Neutrophil (primary cell): ENCODE data around the gene CDC16.

Experiments
- H3K27ac ChIP-seq: fragments of 200-600 bp; sonication (generic); 2 replicates; pipeline ENCODE4 v1.5.1; 2016; ENCODE audit warnings: mild to moderate bottlenecking, moderate library complexity
- H3K27me3 ChIP-seq: fragments of 200-600 bp; sonication (generic); 2 replicates; pipeline ENCODE4 v1.6.0; 2016; ENCODE audit warnings: mild to moderate bottlenecking
- H3K36me3 ChIP-seq: fragments of 200-600 bp; sonication (generic); 2 replicates; pipeline ENCODE4 v1.5.1; 2017
- H3K4me1 ChIP-seq, 2 experiments: fragments of 200-600 bp in 1 of 2; sonication (generic) in 1 of 2; 1 replicate in 1 of 2; 2 replicates in 1 of 2; pipeline versions ENCODE4 v1.5.1 to v1.6.1; 2013 to 2016; ENCODE audit warnings: low read depth in 1 of 2, low read length in 1 of 2, mild to moderate bottlenecking in 1 of 2, moderate library complexity in 1 of 2; ENCODE audit not compliant: control insufficient read depth in 1 of 2, insufficient read depth in 1 of 2
- H3K4me3 ChIP-seq, 2 experiments: fragments of 200-600 bp in 1 of 2; sonication (generic) in 1 of 2; 1 replicate in 1 of 2; 2 replicates in 1 of 2; pipeline ENCODE4 v1.5.1; 2013 to 2016; ENCODE audit warnings: low read depth in 1 of 2, low read length in 1 of 2, mild to moderate bottlenecking in 1 of 2, moderate library complexity in 1 of 2
- H3K9me3 ChIP-seq: fragments of 200-600 bp; sonication (generic); 2 replicates; pipeline ENCODE4 v1.5.1; 2016
- CTCF ChIP-seq: fragments of 200-600 bp; sonication (generic); IDR thresholded peaks from 2 replicates; pipeline ENCODE4 v1.5.1; 2016; ENCODE audit warnings: antibody characterized with exemption

Gene CDC16

GRCh38 chr13:114266241-114266640, 31.5 kb downstream of the CDC16 start:
- Histone ChIP-seq H3K4me1 (no peaks in the 10 kb centered on the region), H3K27ac (no peak overlapping the region), H3K27me3 (no peaks in the 10 kb centered on the region), H3K36me3 (peaks cover 89% of the 10 kb centered on the region), H3K9me3 (no peaks in the 10 kb centered on the region), H3K4me3 (no peak overlapping the region)
- TF ChIP-seq CTCF = no peak

- Histone ChIP-seq H3K9me3 (no peaks in the 10 kb centered on the region), H3K27ac (no peak overlapping the region), H3K36me3 (peaks cover 81% of the 10 kb centered on the region), H3K4me1 (no peaks in the 10 kb centered on the region), H3K27me3 (no peaks in the 10 kb centered on the region), H3K4me3 (no peak overlapping the region)
- TF ChIP-seq CTCF = no peak
These were observed 33.9 kb downstream of the CDC16 start for GRCh38 chr13:114268344-114269280.

- Histone ChIP-seq H3K27me3 (no peaks in the 10 kb centered on the region), H3K4me1 (no peaks in the 10 kb centered on the region), H3K9me3 (no peaks in the 10 kb centered on the region), H3K4me3 (no peak overlapping the region), H3K36me3 (peaks cover 81% of the 10 kb centered on the region), H3K27ac (no peak overlapping the region)
- no peak for TF ChIP-seq CTCF
These were observed 34.6 kb downstream of the CDC16 start for GRCh38 chr13:114269281-114269770.

GRCh38 chr13:114272977-114273376, 38.3 kb downstream of the CDC16 start:
- Histone ChIP-seq H3K4me1 (no peaks in the 10 kb centered on the region), H3K27me3 (no peaks in the 10 kb centered on the region), H3K36me3 (peaks cover 56% of the 10 kb centered on the region), H3K27ac (no peak overlapping the region), H3K4me3 (no peak overlapping the region), H3K9me3 (no peaks in the 10 kb centered on the region)
- TF ChIP-seq CTCF = no peak

- no peaks in the 10 kb centered on the region for H3K27me3 ChIP-seq
- peaks cover 33% of the 10 kb centered on the region for H3K36me3 ChIP-seq
These were observed 40.6 kb downstream of the CDC16 start for GRCh38 chr13:114275304-114275703.

More at GRCh38 chr13:114275304-114275703, 40.6 kb downstream of the CDC16 start:
- Histone ChIP-seq H3K27ac (no peak overlapping the region), H3K4me1 (no peaks in the 10 kb centered on the region), H3K9me3 (no peaks in the 10 kb centered on the region), H3K4me3 (no peak overlapping the region)
- TF ChIP-seq CTCF = no peak
